ENCODE measurements around the gene NPLOC4. TPM values are rescaled to one million over a fixed set of nuclear protein-coding genes. Genes with fewer than 3 reads are reported as not detected.

NPLOC4 gene
- total and polyA plus RNA-seq, 2 of the 13 experiments (the other 11 are each of a cell fraction or from before 2014, with no cell fraction given): 57.0 to 97.0 TPM

DNA sequence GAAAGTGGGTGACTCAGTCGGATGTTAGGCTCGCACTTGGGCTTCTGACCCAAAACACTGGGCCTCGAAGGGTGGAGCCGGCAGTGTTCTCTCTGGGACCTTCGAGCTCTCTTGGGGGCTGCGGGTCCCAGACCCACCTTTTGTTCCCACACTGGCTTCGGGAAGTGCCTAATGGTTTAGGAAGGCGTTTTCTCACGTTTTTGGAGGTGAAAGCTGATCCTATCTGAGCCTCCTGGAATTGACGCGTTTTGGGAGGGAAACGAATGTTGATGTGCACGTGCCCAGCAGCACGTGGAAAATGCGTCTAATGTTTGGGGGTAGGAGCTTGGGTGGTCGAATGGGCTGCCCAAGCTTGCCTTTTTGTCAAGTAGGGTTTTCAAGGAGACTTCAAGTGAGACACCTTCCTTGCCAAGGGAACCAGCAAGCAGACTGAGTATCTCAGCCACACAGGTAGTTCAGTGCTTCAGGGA, 47.6 kb upstream of the NPLOC4 start (continued):
- TF ChIP-seq, protein P1, sequence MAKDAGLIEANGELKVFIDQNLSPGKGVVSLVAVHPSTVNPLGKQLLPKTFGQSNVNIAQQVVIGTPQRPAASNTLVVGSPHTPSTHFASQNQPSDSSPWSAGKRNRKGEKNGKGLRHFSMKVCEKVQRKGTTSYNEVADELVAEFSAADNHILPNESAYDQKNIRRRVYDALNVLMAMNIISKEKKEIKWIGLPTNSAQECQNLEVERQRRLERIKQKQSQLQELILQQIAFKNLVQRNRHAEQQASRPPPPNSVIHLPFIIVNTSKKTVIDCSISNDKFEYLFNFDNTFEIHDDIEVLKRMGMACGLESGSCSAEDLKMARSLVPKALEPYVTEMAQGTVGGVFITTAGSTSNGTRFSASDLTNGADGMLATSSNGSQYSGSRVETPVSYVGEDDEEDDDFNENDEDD (CRISPR knock-in tag; IDR thresholded peaks at IDR 0.05; ENCODE audit: borderline replicate concordance): peak; percentile 80
- TF ChIP-seq, protein P2, sequence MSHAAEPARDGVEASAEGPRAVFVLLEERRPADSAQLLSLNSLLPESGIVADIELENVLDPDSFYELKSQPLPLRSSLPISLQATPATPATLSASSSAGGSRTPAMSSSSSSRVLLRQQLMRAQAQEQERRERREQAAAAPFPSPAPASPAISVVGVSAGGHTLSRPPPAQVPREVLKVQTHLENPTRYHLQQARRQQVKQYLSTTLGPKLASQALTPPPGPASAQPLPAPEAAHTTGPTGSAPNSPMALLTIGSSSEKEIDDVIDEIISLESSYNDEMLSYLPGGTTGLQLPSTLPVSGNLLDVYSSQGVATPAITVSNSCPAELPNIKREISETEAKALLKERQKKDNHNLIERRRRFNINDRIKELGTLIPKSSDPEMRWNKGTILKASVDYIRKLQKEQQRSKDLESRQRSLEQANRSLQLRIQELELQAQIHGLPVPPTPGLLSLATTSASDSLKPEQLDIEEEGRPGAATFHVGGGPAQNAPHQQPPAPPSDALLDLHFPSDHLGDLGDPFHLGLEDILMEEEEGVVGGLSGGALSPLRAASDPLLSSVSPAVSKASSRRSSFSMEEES (CRISPR knock-in tag; IDR thresholded peaks at IDR 0.05): peak; percentile 52; the same call in 1 of the 2 replicates
- TF ChIP-seq, protein P3, sequence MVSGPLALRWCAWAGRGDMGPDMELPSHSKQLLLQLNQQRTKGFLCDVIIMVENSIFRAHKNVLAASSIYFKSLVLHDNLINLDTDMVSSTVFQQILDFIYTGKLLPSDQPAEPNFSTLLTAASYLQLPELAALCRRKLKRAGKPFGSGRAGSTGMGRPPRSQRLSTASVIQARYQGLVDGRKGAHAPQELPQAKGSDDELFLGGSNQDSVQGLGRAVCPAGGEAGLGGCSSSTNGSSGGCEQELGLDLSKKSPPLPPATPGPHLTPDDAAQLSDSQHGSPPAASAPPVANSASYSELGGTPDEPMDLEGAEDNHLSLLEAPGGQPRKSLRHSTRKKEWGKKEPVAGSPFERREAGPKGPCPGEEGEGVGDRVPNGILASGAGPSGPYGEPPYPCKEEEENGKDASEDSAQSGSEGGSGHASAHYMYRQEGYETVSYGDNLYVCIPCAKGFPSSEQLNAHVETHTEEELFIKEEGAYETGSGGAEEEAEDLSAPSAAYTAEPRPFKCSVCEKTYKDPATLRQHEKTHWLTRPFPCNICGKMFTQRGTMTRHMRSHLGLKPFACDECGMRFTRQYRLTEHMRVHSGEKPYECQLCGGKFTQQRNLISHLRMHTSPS (CRISPR knock-in tag; IDR thresholded peaks at IDR 0.05; ENCODE audit: low read depth): no peak
- TF ChIP-seq, protein P4, sequence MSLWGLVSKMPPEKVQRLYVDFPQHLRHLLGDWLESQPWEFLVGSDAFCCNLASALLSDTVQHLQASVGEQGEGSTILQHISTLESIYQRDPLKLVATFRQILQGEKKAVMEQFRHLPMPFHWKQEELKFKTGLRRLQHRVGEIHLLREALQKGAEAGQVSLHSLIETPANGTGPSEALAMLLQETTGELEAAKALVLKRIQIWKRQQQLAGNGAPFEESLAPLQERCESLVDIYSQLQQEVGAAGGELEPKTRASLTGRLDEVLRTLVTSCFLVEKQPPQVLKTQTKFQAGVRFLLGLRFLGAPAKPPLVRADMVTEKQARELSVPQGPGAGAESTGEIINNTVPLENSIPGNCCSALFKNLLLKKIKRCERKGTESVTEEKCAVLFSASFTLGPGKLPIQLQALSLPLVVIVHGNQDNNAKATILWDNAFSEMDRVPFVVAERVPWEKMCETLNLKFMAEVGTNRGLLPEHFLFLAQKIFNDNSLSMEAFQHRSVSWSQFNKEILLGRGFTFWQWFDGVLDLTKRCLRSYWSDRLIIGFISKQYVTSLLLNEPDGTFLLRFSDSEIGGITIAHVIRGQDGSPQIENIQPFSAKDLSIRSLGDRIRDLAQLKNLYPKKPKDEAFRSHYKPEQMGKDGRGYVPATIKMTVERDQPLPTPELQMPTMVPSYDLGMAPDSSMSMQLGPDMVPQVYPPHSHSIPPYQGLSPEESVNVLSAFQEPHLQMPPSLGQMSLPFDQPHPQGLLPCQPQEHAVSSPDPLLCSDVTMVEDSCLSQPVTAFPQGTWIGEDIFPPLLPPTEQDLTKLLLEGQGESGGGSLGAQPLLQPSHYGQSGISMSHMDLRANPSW (CRISPR knock-in tag; IDR thresholded peaks at IDR 0.05; ENCODE audit: borderline replicate concordance): no peak
- TF ChIP-seq ZNF589 (CRISPR knock-in tag; conservative IDR thresholded peaks at IDR 0.05): peak; percentile 31; the same call in 1 of the 2 replicates
- no peak for TF ChIP-seq ZNF383 (CRISPR knock-in tag; IDR thresholded peaks at IDR 0.05; ENCODE audit: borderline replicate concordance)
- TF ChIP-seq ZFYVE20 (CRISPR knock-in tag; IDR thresholded peaks at IDR 0.05; ENCODE audit: borderline replicate concordance, low read depth): 0 out of 2 replicates have a peak, but pooled peaks have one; percentile 10
- TF ChIP-seq DNMT1 (CRISPR knock-in tag; IDR thresholded peaks at IDR 0.05): peak; percentile 6; the same call in 1 of the 2 replicates
- TF ChIP-seq RNF2 (conservative IDR thresholded peaks at IDR 0.05; ENCODE audit: low read depth): peak; percentile 71; the same call in 1 of the 2 replicates
- TF ChIP-seq SSRP1 (CRISPR knock-in tag; IDR thresholded peaks at IDR 0.05): 0 out of 2 replicates have a peak, but pooled peaks have one; percentile 7
- no peak for TF ChIP-seq ZNF326 (CRISPR knock-in tag; IDR thresholded peaks at IDR 0.05; ENCODE audit: borderline replicate concordance)
- TF ChIP-seq, protein P5, sequence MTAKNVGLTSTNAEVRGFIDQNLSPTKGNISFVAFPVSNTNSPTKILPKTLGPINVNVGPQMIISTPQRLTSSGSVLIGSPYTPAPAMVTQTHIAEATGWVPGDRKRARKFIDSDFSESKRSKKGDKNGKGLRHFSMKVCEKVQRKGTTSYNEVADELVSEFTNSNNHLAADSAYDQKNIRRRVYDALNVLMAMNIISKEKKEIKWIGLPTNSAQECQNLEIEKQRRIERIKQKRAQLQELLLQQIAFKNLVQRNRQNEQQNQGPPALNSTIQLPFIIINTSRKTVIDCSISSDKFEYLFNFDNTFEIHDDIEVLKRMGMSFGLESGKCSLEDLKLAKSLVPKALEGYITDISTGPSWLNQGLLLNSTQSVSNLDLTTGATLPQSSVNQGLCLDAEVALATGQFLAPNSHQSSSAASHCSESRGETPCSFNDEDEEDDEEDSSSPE (CRISPR knock-in tag; IDR thresholded peaks at IDR 0.05): peak; percentile 64; the same call in 1 of the 2 replicates
- TF ChIP-seq ZNF776 (CRISPR knock-in tag; IDR thresholded peaks at IDR 0.05): no peak
- TF ChIP-seq ZNF33B (CRISPR knock-in tag; IDR thresholded peaks at IDR 0.05): no peak
- no peak for TF ChIP-seq ZZZ3 (CRISPR knock-in tag; IDR thresholded peaks at IDR 0.05; ENCODE audit: borderline replicate concordance)
- TF ChIP-seq POLR2AphosphoS5 (IDR thresholded peaks at IDR 0.05; ENCODE audit: low read depth, low read length): no peak
- TF ChIP-seq ZNF557 (CRISPR knock-in tag; IDR thresholded peaks at IDR 0.05): no peak
- TF ChIP-seq ZNF12 (CRISPR knock-in tag; IDR thresholded peaks at IDR 0.05): 0 out of 2 replicates have a peak, but pooled peaks have one; percentile 17
- TF ChIP-seq, protein P6, sequence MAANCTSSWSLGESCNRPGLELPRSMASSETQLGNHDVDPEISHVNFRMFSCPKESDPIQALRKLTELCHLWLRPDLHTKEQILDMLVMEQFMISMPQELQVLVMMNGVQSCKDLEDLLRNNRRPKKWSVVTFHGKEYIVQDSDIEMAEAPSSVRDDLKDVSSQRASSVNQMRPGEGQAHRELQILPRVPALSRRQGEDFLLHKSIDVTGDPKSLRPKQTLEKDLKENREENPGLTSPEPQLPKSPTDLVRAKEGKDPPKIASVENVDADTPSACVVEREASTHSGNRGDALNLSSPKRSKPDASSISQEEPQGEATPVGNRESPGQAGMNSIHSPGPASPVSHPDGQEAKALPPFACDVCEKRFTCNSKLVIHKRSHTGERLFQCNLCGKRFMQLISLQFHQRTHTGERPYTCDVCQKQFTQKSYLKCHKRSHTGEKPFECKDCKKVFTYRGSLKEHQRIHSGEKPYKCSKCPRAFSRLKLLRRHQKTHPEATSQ (CRISPR knock-in tag; IDR thresholded peaks at IDR 0.05; ENCODE audit: borderline replicate concordance): no peak
- no peak for TF ChIP-seq ZNF34 (CRISPR knock-in tag; IDR thresholded peaks at IDR 0.05; ENCODE audit: borderline replicate concordance)

All from HepG2 (cell line).